Nephron progenitor cell (in vitro differentiated cells): Measurements from ENCODE around the gene HINT3.
A peak's percentile ranks its signal among the peaks of the same experiment; 100 is the strongest.

ENCODE experiments used
- DNase-seq: peaks from one replicate; pipeline ENCODE4 v3.0.0; 2021
- H3K27ac Mint-ChIP-seq: 2 replicates; pipeline ENCODE4 v1.8.0; 2021; ENCODE audit warnings: mild to moderate bottlenecking, moderate library complexity, mixed read lengths
- H3K27me3 Mint-ChIP-seq: 2 replicates; pipeline ENCODE4 v1.8.0; 2021; ENCODE audit warnings: mild to moderate bottlenecking, low read depth, mixed read lengths; ENCODE audit not compliant: poor library complexity
- H3K36me3 Mint-ChIP-seq: 2 replicates; pipeline ENCODE4 v1.8.0; 2021; ENCODE audit warnings: low read depth, mixed read lengths
- H3K4me1 Mint-ChIP-seq: 2 replicates; pipeline ENCODE4 v1.8.0; 2021; ENCODE audit warnings: mixed read lengths
- H3K4me3 Mint-ChIP-seq: 2 replicates; pipeline ENCODE4 v1.8.0; 2021; ENCODE audit warnings: mild to moderate bottlenecking, moderate library complexity, mixed read lengths
- H3K9me3 Mint-ChIP-seq: 2 replicates; pipeline ENCODE4 v1.8.0; 2021; ENCODE audit warnings: mild to moderate bottlenecking, moderate library complexity, mixed read lengths
- TF ChIP-seq, protein P1 (sequence below): fragments of 200-600 bp; sonication (generic); IDR thresholded peaks from 2 replicates; pipeline ENCODE4 v1.5.0; 2021; ENCODE audit warnings: antibody characterized with exemption

HINT3 gene

DNA sequence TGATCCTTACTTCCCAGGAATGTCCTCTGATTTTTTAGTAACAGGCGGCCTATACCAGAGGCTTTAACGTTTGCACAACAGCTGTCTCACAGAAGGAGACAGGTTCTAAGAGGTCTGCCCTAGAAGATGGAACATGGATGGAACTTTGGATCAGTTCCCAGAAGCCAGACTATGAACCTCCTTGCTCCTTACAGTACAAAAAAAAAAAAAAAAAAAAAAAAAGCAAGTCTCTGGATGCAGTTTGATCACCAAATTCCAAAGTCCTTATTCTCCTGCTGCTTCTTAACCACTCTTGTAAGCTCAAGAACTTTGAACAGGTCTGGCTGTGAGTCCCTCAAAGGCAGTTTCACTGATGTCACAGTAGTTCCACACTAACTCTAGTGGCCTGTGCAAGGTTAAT lies 27.7 kb downstream of the HINT3 start:
- H3K9me3 Mint-ChIP-seq: no peaks in the 10 kb centered on the region
- no peaks in the 10 kb centered on the region for H3K27me3 Mint-ChIP-seq
- H3K36me3 Mint-ChIP-seq: no peaks in the 10 kb centered on the region
- H3K4me1 Mint-ChIP-seq: no peaks in the 10 kb centered on the region
- no peak overlapping the region for H3K27ac Mint-ChIP-seq
- DNase-seq: no peak
- TF ChIP-seq, protein P1, sequence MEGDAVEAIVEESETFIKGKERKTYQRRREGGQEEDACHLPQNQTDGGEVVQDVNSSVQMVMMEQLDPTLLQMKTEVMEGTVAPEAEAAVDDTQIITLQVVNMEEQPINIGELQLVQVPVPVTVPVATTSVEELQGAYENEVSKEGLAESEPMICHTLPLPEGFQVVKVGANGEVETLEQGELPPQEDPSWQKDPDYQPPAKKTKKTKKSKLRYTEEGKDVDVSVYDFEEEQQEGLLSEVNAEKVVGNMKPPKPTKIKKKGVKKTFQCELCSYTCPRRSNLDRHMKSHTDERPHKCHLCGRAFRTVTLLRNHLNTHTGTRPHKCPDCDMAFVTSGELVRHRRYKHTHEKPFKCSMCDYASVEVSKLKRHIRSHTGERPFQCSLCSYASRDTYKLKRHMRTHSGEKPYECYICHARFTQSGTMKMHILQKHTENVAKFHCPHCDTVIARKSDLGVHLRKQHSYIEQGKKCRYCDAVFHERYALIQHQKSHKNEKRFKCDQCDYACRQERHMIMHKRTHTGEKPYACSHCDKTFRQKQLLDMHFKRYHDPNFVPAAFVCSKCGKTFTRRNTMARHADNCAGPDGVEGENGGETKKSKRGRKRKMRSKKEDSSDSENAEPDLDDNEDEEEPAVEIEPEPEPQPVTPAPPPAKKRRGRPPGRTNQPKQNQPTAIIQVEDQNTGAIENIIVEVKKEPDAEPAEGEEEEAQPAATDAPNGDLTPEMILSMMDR: no peak
- no peak overlapping the region for H3K4me3 Mint-ChIP-seq

DNA sequence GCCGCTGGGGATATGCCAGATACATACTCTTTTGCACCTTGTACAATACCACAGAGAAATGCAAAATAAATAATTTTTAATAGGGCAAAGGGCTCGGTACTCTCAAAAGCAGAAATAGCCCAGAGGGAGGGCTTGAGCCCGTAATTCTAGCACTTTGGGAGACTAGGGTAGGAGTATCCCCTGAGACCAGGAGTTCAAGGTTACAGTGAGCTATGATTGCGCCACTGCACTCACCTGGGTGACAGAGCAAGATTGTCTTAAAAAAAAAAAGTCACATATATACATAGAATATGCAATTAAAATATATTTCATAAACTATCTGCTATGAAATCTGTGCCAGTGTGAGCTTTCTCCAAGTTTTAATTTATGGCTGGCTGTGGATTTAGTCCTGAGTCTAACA lies 29.0 kb downstream of the HINT3 start:
- no peak for DNase-seq
- TF ChIP-seq, protein P1: no peak
- no peaks in the 10 kb centered on the region for H3K27me3 Mint-ChIP-seq
- H3K27ac Mint-ChIP-seq: no peak overlapping the region
- H3K4me1 Mint-ChIP-seq: peaks cover 3% of the 10 kb centered on the region
- H3K4me3 Mint-ChIP-seq: no peak overlapping the region
- H3K9me3 Mint-ChIP-seq: no peaks in the 10 kb centered on the region
- peaks cover 6% of the 10 kb centered on the region for H3K36me3 Mint-ChIP-seq

DNA sequence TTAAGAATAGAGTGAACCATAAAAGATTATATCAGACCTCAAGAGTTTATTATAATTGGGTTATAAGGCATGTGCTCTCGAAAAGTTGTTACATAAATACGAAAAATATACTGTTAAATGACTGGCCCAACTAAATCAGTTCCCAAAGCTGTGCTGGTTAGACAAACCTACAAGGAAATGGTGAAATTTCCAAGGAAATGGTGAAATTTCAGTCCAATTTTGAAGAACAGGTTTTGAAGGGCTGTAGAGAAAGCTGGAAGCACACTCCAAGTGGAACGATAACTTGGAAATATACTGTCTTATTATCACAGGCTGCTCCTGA lies 29.4 kb downstream of the HINT3 start:
- Mint-ChIP-seq H3K4me1 (peaks cover 6% of the 10 kb centered on the region), H3K36me3 (peaks cover 6% of the 10 kb centered on the region), H3K27ac (no peak overlapping the region), H3K9me3 (no peaks in the 10 kb centered on the region), H3K27me3 (no peaks in the 10 kb centered on the region), H3K4me3 (no peak overlapping the region)
- no peak for DNase-seq
- TF ChIP-seq, protein P1: no peak

DNA sequence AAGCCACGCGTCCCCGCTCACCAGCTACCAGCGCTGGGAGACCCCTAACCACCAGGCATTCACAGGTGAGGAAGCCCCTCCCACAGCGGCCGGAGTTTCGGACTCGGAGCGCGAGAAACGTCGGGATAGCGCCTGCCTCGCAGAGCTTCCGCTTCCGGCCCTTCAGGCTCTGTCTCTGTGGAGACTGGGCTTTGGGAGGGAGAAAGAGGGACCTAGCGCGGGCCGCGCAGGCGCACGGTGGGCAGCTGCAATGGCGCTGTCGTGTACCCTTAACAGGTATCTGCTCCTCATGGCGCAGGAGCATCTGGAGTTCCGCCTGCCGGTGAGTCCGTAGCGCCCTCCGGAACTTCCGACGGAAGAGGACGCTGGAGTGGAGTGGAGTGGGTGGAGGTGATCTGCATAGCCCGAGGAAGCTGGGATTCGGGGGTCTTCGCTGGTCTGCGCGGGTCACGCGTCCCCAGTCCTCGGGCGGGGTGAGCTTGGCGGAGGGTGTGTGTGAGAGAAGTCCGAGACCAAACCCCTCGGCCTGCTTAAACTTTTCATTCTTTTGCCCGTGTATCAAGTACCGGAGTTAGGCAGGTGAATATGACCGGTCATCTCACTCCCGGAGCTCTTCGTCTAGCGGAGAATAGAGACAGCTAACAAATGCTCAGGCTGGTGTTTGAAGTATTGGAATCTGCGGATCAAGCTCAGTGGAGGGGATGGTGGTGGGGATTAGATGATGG lies 29.9 kb downstream of the HINT3 start, which contains the start of gene TRMT11:
TSS of gene TRMT11 (plus strand) at position 240 of the 725 bp plus-strand sequence. CDS start at position 251, 11 bp downstream.
- Mint-ChIP-seq H3K36me3 (peaks cover 6% of the 10 kb centered on the region), H3K27ac (no peak within 1 kb of the TSS), H3K4me3 (no peak within 1 kb of the TSS), H3K4me1 (peaks cover 6% of the 10 kb centered on the region), H3K27me3 (no peaks in the 10 kb centered on the region), H3K9me3 (no peaks in the 10 kb centered on the region)
- TF ChIP-seq, protein P1: no peak
- peak; percentile 87 for DNase-seq

DNA sequence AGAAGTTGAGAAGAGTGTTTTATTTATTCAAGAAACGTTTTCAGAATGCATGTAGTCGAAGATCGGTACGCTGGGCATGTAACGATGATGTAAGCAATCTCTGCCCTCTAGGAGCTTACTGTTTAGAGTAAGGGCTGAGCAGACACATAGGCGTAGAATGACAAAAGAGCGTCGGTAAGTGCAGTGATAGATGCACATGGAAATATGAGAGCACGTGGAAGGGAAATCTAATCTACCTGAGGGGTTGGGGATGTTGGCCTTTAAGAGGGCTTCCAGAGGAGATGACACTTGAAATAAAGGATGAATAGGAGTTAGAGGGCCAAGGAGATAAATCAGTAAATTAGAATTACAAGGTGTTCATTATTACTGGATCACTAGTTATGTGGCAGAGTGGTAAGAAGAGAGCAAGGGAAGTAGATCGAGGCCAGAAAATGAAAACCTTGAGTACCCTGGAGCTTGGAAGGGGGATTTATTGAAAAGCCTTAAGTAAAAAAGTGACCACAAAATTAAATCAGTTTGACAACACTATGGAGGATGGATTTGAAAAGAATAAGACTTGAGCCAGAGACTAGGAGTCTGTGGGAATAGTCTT lies 30.6 kb downstream of the HINT3 start:
- H3K4me1 Mint-ChIP-seq: peaks cover 6% of the 10 kb centered on the region
- H3K27me3 Mint-ChIP-seq: no peaks in the 10 kb centered on the region
- TF ChIP-seq, protein P1: no peak
- peaks cover 6% of the 10 kb centered on the region for H3K36me3 Mint-ChIP-seq
- no peak overlapping the region for H3K27ac Mint-ChIP-seq
- no peak overlapping the region for H3K4me3 Mint-ChIP-seq
- no peak for DNase-seq
- H3K9me3 Mint-ChIP-seq: no peaks in the 10 kb centered on the region

DNA sequence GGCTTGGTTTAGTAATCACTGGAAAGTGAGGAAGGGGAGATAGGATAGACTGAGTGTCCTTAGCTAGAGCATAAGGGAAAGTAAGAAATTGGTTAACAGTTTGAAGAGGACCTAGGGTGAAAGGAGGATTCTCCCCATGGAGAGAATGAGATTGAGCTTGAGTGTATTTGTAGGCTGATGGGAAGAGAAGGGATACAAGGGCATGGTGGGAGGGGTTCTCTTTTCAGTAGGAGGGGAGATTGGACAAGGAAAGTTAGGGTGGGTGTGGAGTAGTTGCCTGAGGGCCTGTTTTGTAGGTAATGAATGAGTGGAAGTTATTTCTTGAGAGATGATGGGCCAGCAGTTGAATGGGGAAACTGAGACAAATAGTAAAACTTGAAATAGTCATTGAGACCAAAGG lies 31.7 kb downstream of the HINT3 start:
- TF ChIP-seq, protein P1: no peak
- Mint-ChIP-seq H3K36me3 (peaks cover 6% of the 10 kb centered on the region), H3K9me3 (no peaks in the 10 kb centered on the region), H3K27me3 (no peaks in the 10 kb centered on the region), H3K4me3 (no peak overlapping the region), H3K4me1 (peaks cover 14% of the 10 kb centered on the region), H3K27ac (no peak overlapping the region)
- no peak for DNase-seq
